ENCODE results near the gene PPIP5K2. TPM values are rescaled to one million over a fixed set of nuclear protein-coding genes. Genes with fewer than 3 reads are reported as not detected.

PPIP5K2 gene
- total and polyA plus RNA-seq, 12 donors = 16.1 to 86.5 (median 45.9) TPM

DNA sequence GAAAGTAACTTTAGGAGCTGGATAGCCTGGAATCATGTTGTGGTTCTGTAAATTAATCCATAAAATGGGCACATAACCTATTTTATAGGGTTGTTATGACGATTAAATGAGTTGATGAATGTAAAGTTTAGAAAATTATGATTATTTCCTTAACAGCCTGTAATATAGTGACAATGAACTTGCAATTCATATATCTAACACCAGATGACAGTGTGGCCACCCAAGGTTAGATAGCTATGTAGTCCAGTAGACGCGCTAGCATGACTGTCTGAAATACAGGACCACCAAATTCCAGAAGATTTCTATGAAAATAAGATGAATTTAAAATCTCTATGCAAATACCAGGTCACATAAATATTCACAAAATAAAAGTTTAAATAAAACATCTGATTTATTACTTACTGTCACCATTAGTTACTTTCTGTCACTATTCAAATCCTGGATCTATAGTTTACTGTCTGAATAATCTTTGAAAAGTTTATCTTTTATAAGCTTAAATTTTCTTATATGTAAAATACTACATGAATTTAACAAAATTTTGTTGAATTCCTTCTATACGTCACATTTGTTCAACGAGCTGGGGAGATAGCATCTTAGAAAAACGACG, 112.4 kb downstream of the PPIP5K2 start:
- Histone ChIP-seq H3K36me3 (replicated peaks in 1 of 2) (no peaks in the 10 kb centered on the region), H3K4me1 (replicated peaks in 1 of 2) (no peaks in the 10 kb centered on the region), H3K27ac (no peak overlapping the region), H3K27me3 (no peaks in the 10 kb centered on the region), H3K9me3 (replicated peaks in 1 of 3) (no peaks in the 10 kb centered on the region), H3K4me3 (no peak overlapping the region)
- WGBS, 4 donors = 75 to 81% (median 78%) methylated on average over 7 of the region's 7 CpGs
- intact Hi-C loops (cut with DNase I) = loop anchor here in 1 of 2 donors (5.0 kb wide), 1 partner anchor 245 kb away; no protein-coding TSS in a partner anchor
- peak in 3 of 7 donors; percentile 28 to 40 (median 33) for DNase-seq
- TF ChIP-seq, protein P1, sequence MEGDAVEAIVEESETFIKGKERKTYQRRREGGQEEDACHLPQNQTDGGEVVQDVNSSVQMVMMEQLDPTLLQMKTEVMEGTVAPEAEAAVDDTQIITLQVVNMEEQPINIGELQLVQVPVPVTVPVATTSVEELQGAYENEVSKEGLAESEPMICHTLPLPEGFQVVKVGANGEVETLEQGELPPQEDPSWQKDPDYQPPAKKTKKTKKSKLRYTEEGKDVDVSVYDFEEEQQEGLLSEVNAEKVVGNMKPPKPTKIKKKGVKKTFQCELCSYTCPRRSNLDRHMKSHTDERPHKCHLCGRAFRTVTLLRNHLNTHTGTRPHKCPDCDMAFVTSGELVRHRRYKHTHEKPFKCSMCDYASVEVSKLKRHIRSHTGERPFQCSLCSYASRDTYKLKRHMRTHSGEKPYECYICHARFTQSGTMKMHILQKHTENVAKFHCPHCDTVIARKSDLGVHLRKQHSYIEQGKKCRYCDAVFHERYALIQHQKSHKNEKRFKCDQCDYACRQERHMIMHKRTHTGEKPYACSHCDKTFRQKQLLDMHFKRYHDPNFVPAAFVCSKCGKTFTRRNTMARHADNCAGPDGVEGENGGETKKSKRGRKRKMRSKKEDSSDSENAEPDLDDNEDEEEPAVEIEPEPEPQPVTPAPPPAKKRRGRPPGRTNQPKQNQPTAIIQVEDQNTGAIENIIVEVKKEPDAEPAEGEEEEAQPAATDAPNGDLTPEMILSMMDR (IDR thresholded peaks at IDR 0.05) = peak; percentile 82 to 92 (median 88)
- TF ChIP-seq POLR2A (IDR thresholded peaks at IDR 0.05) = no peak

DNA sequence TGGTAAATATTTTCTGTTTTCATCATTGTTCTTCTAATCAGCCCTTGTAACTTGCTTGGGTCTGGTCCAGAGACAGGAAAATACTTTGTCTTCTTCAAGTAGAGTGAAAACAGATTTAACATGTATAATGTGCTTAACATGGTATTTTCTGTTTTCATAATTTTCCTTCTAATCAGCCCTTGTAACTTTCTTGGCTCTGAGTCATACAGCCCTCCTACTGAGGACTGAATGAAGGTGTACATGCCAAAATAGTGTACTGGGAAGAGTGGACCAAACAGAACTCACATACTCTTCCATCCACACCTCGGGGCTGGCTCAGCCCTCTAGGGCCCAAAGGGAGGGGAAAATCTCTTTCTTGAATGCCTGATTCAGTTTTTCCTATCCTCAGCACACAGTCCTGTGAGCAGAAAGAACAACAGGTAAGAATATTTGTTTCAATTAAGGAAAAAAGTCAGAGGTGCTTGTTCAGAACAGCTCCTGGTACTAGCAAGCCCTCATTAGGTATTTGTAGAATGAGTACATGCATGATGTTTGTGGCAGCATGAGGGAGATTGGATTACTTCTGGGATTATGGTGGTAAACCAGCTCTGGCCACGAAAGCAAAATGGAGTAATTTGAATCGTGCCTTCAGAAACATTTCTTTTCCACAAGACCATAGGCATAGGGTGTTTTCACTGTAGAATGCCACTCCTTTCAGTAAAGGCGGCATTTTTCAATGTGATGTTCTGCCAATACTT, 114.3 kb downstream of the PPIP5K2 start:
- DNase-seq = no peak
- Histone ChIP-seq H3K27me3 (no peaks in the 10 kb centered on the region), H3K27ac (no peak overlapping the region), H3K4me1 (replicated peaks in 1 of 2) (no peaks in the 10 kb centered on the region), H3K4me3 (no peak overlapping the region), H3K36me3 (replicated peaks in 1 of 2) (no peaks in the 10 kb centered on the region), H3K9me3 (replicated peaks in 1 of 3) (peaks cover 0 to 7% (median 0%) of the 10 kb centered on the region in 3 donors)
- intact Hi-C loops (cut with DNase I) = loop anchor here in 1 of 2 donors (5.0 kb wide), 1 partner anchor 243 kb away; no protein-coding TSS in a partner anchor
- TF ChIP-seq, protein P1 (IDR thresholded peaks at IDR 0.05) = no peak
- no peak for TF ChIP-seq POLR2A (IDR thresholded peaks at IDR 0.05)
- WGBS, 4 donors = 81 to 88% (median 85%) methylated on average over 4 of the region's 4 CpGs

DNA sequence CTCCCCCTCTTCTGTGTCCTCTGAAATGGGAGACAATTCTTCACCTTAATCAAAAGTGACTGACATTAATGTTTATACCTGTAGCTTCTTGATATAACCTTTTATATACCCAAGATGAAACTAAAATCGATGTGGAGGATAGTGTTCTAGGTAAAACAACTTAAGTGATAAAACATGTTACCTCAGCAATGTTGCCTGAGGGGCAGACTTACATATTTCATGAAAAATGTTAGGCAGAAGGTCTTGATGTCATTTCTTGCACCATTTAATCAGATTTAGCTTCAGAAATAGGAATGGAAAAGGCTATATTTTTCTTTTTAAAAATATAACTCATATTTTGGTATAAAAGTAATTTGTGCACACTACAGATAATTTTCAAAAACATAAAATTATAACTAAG, 115.8 kb downstream of the PPIP5K2 start:
- intact Hi-C loops (cut with DNase I) = no loop called here
- TF ChIP-seq, protein P1 (IDR thresholded peaks at IDR 0.05) = no peak
- TF ChIP-seq POLR2A (IDR thresholded peaks at IDR 0.05) = no peak

DNA sequence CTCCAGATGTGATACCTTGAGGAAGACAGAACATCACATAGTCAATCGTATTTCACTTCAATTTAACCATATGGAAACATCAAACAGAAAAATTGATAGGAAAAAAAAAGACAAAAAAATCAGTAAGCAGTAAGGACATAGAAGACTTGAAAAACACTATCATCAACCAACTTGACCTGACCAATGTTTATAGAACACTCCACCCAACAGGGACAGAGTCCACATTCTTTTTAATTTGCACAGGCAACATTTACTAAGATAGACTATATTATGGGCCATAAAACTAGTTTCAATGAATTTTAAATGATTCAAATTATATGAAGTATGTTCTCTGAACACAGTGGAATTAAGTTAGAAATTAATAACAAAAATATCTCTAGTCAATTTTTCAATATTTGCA, 117.7 kb downstream of the PPIP5K2 start:
- Histone ChIP-seq H3K27me3 (no peaks in the 10 kb centered on the region), H3K4me1 (replicated peaks in 1 of 2) (no peaks in the 10 kb centered on the region), H3K4me3 (no peak overlapping the region), H3K27ac (no peak overlapping the region), H3K36me3 (replicated peaks in 1 of 2) (no peaks in the 10 kb centered on the region), H3K9me3 (replicated peaks in 1 of 3) (peaks cover 0 to 14% (median 0%) of the 10 kb centered on the region in 3 donors)
- no peak for DNase-seq
- TF ChIP-seq, protein P1 (IDR thresholded peaks at IDR 0.05) = no peak
- TF ChIP-seq POLR2A (IDR thresholded peaks at IDR 0.05) = no peak
- intact Hi-C loops (cut with DNase I) = no loop called here
- WGBS, 4 donors = 78 to 94% (median 86%) methylated on average over 1 of the region's 1 CpG

More for the DNA sequence above, 115.8 kb downstream of the PPIP5K2 start:
- Histone ChIP-seq H3K4me3 (no peak overlapping the region), H3K27me3 (no peaks in the 10 kb centered on the region), H3K4me1 (replicated peaks in 1 of 2) (no peaks in the 10 kb centered on the region), H3K9me3 (replicated peaks in 1 of 3) (peaks cover 0 to 14% (median 0%) of the 10 kb centered on the region in 3 donors), H3K27ac (no peak overlapping the region), H3K36me3 (replicated peaks in 1 of 2) (no peaks in the 10 kb centered on the region)
- WGBS, 4 donors = 60 to 83% (median 80%) methylated on average over 1 of the region's 1 CpG
- no peak for DNase-seq
